Gastrocnemius medialis (tissue), 4 donors: Measurements from ENCODE around the gene EVC.

Experiments used
- POLR2A ChIP-seq, 2 donors: fragments of 450-650 bp; IDR thresholded peaks; one replicate each; pipeline ENCODE4 v1.6.1; 2017; ENCODE audit warnings: antibody characterized with exemption in 2 of 2, mild to moderate bottlenecking in 2 of 2, moderate library complexity in 2 of 2
- TF ChIP-seq, protein P1 (sequence below), 5 experiments: fragments of 450-650 bp in 3 of 5; fragments of 200-600 bp in 2 of 5; sonication (generic) in 2 of 5; IDR thresholded peaks in 4 of 5; conservative IDR thresholded peaks in 1 of 5; 1 replicate in 4 of 5; 2 replicates in 1 of 5; pipeline ENCODE4 v1.5.1; 2016 to 2019; ENCODE audit warnings: antibody characterized with exemption in 5 of 5, mild to moderate bottlenecking in 3 of 5, moderate library complexity in 3 of 5

- TF ChIP-seq, protein P1, sequence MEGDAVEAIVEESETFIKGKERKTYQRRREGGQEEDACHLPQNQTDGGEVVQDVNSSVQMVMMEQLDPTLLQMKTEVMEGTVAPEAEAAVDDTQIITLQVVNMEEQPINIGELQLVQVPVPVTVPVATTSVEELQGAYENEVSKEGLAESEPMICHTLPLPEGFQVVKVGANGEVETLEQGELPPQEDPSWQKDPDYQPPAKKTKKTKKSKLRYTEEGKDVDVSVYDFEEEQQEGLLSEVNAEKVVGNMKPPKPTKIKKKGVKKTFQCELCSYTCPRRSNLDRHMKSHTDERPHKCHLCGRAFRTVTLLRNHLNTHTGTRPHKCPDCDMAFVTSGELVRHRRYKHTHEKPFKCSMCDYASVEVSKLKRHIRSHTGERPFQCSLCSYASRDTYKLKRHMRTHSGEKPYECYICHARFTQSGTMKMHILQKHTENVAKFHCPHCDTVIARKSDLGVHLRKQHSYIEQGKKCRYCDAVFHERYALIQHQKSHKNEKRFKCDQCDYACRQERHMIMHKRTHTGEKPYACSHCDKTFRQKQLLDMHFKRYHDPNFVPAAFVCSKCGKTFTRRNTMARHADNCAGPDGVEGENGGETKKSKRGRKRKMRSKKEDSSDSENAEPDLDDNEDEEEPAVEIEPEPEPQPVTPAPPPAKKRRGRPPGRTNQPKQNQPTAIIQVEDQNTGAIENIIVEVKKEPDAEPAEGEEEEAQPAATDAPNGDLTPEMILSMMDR (IDR thresholded peaks at IDR 0.05 in 4 of 5, conservative IDR thresholded peaks at IDR 0.05 in 1 of 5), result no peak
- TF ChIP-seq POLR2A (IDR thresholded peaks at IDR 0.05), result no peak
These were observed 27.1 kb downstream of the EVC start for GRCh38 chr4:5738061-5738460.
